NCI-H748 (cell line): Measurements from ENCODE around the gene PPP6R1.

ENCODE experiments used
- DNase-seq: peaks from one replicate; lab custom pipeline; 2025; ENCODE audit not compliant: unreplicated experiment; lab: John Stamatoyannopoulos, UW

The PPP6R1 gene

GRCh38 chr19:55258828-55259539 lies at the start of gene PPP6R1:
Gene PPP6R1, minus strand, starts transcription at chr19:55259017. Its CDS starts 11,914 bp downstream, at chr19:55247103.
- DNase-seq, result peak; percentile 98

- DNase-seq, result no peak
Observed at GRCh38 chr19:55308281-55308680, 49.5 kb upstream of the PPP6R1 start.

GRCh38 chr19:55306712-55307111 lies 47.9 kb upstream of the PPP6R1 start:
- DNase-seq, result no peak

- DNase-seq, result no peak
Observed at GRCh38 chr19:55305983-55306562, 47.3 kb upstream of the PPP6R1 start.

GRCh38 chr19:55305491-55305890 lies 46.7 kb upstream of the PPP6R1 start:
- DNase-seq, result peak; percentile 31

GRCh38 chr19:55304980-55305379 lies 46.2 kb upstream of the PPP6R1 start:
- no peak for DNase-seq

GRCh38 chr19:55304279-55304978 lies 45.6 kb upstream of the PPP6R1 start:
- DNase-seq, result peak; percentile 53

GRCh38 chr19:55303477-55303876 lies 44.7 kb upstream of the PPP6R1 start:
- DNase-seq, result no peak

GRCh38 chr19:55302318-55302703 lies 43.5 kb upstream of the PPP6R1 start:
- DNase-seq, result no peak

GRCh38 chr19:55301459-55302317 lies 42.9 kb upstream of the PPP6R1 start:
- peak; percentile 81 for DNase-seq

GRCh38 chr19:55300886-55301458 lies 42.2 kb upstream of the PPP6R1 start:
- no peak for DNase-seq

- no peak for DNase-seq
Observed at GRCh38 chr19:55299991-55300390, 41.2 kb upstream of the PPP6R1 start.

GRCh38 chr19:55297267-55297666 lies 38.5 kb upstream of the PPP6R1 start:
- DNase-seq, result no peak

- no peak for DNase-seq
Observed at GRCh38 chr19:55289117-55289796, 30.4 kb upstream of the PPP6R1 start.

- no peak for DNase-seq
Observed at GRCh38 chr19:55287361-55288079, 28.7 kb upstream of the PPP6R1 start.

GRCh38 chr19:55285229-55285890 lies 26.5 kb upstream of the PPP6R1 start:
- DNase-seq, result no peak

- DNase-seq, result peak; percentile 49
Observed at GRCh38 chr19:55284405-55285058, 25.7 kb upstream of the PPP6R1 start.

- DNase-seq, result peak; percentile 92
Observed at GRCh38 chr19:55283548-55284377, 24.9 kb upstream of the PPP6R1 start, which contains the start of gene BRSK1. Gene BRSK1, plus strand, starts transcription at chr19:55283997. Its CDS starts 446 bp downstream, at chr19:55284443.
